Astrocyte (in vitro differentiated cells and primary cell): ENCODE results near the gene TMPRSS7.

Experiments
- CTCF ChIP-seq: IDR thresholded peaks from 2 replicates; pipeline ENCODE4 v1.5.1; 2011; ENCODE audit warnings: low read depth, mild to moderate bottlenecking, inconsistent platforms, low read length, moderate library complexity; ENCODE audit not compliant: insufficient read depth
- EZH2 ChIP-seq: IDR thresholded peaks from 2 replicates; pipeline ENCODE4 v1.6.1; 2012; ENCODE audit warnings: mild to moderate bottlenecking, low read length, inconsistent platforms; ENCODE audit not compliant: insufficient read depth

- no peak for TF ChIP-seq CTCF
- TF ChIP-seq EZH2 = no peak
Measured at GRCh38 chr3:112032098-112032731, 2.3 kb upstream of the TMPRSS7 start.
